Endothelial cell of umbilical vein (primary cell): Measurements from ENCODE around the gene BAAT. TPM values are rescaled to one million over a fixed set of nuclear protein-coding genes. Genes with fewer than 3 reads are reported as not detected.
"Not testable (repeated sequence)": the region's sequence is repeated elsewhere in the genome, so short reads cannot be mapped to it uniquely, and the experiment has no call there.

Experiments
- Bru-seq: library from RNA; stranded (reverse); fragments of 400-500 nt; gene quantifications from one replicate; lab custom pipeline; 2021; lab: Mats Ljungman, UMichigan
- BruChase-seq, 2 experiments: library from RNA; stranded (reverse); fragments of 400-500 nt; gene quantifications; one replicate each; lab custom pipeline; 2021; lab: Mats Ljungman, UMichigan
- BruUV-seq: library from RNA; stranded (reverse); fragments of 400-500 nt; replicated peaks from 2 replicates; lab custom pipeline; 2021; lab: Mats Ljungman, UMichigan
- CTCF ChIA-PET: fragments of 300-600, 350-600 bp; sonication (Branson Sonifier 250); formaldehyde crosslinking; loops from one replicate; lab custom pipeline; 2021; ENCODE audit warnings: antibody characterized with exemption, inconsistent platforms; lab: Charles Lee
- POLR2A ChIA-PET: fragments of 300-600, 350-600 bp; sonication (Branson Sonifier 250); formaldehyde crosslinking; loops from one replicate; lab custom pipeline; 2021; ENCODE audit warnings: antibody characterized with exemption, inconsistent platforms; lab: Charles Lee
- DNase-seq: peaks from one replicate; pipeline ENCODE4 v3.0.0-alpha.2; 2011; ENCODE audit warnings: low read depth, low spot score
- FAIRE-seq: peaks from 2 replicates; lab custom pipeline; 2011; peaks lifted over from hg19 to GRCh38; lab: Jason Lieb, UNC
- H2AFZ ChIP-seq: 2 replicates; pipeline ENCODE4 v1.6.0; 2012; ENCODE audit warnings: low read depth, low read length, control low read depth, inconsistent platforms
- H3K27ac ChIP-seq: 2 replicates; pipeline ENCODE4 v1.5.1; 2011; ENCODE audit warnings: low read depth, mild to moderate bottlenecking, control low read depth, low read length, moderate library complexity; ENCODE audit not compliant: insufficient read depth
- H3K27me3 ChIP-seq, 2 experiments: 2 replicates each; pipeline versions ENCODE4 v1.6.0 to v1.6.1; 2011; ENCODE audit warnings: low read length in 2 of 2, mixed read lengths in 1 of 2; ENCODE audit not compliant: control insufficient read depth in 2 of 2, insufficient read depth in 2 of 2
- H3K36me3 ChIP-seq, 2 experiments: 2 replicates in 1 of 2; 3 replicates in 1 of 2; pipeline ENCODE4 v1.5.1; 2011; ENCODE audit warnings: low read length in 2 of 2, mild to moderate bottlenecking in 1 of 2, moderate library complexity in 1 of 2; ENCODE audit not compliant: control insufficient read depth in 2 of 2, insufficient read depth in 2 of 2; ENCODE audit errors: extremely low read depth in 1 of 2
- H3K4me1 ChIP-seq: 3 replicates; pipeline ENCODE4 v1.5.1; 2011; ENCODE audit warnings: mild to moderate bottlenecking, low read length; ENCODE audit not compliant: control insufficient read depth, insufficient read depth; ENCODE audit errors: extremely low read depth
- H3K4me2 ChIP-seq: 2 replicates; pipeline ENCODE4 v1.6.1; 2011; ENCODE audit warnings: low read length, control low read depth, mixed read lengths; ENCODE audit not compliant: insufficient read depth
- H3K4me3 ChIP-seq, 3 experiments: fragments of 200-600 bp in 1 of 3; sonication (generic), shearing (Covaris generic) in 1 of 3; replicated peaks in 1 of 3; 2 replicates each; pipeline ENCODE4 v1.5.1; 2011 to 2016; ENCODE audit warnings: control low read depth in 3 of 3, low read length in 3 of 3, mild to moderate bottlenecking in 2 of 3, inconsistent platforms in 1 of 3, low read depth in 1 of 3, moderate library complexity in 1 of 3; ENCODE audit not compliant: insufficient read depth in 1 of 3
- H3K79me2 ChIP-seq: 2 replicates; pipeline ENCODE4 v1.6.0; 2012; ENCODE audit warnings: low read length, inconsistent platforms; ENCODE audit not compliant: control insufficient read depth, insufficient read depth
- H3K9ac ChIP-seq: replicated peaks from 2 replicates; pipeline ENCODE3; 2011; ENCODE audit warnings: low read length, control low read depth; ENCODE audit not compliant: insufficient read depth; ENCODE audit errors: extremely low read depth
- H3K9me1 ChIP-seq: replicated peaks from 3 replicates; pipeline ENCODE4 v1.6.0; 2011; ENCODE audit warnings: mild to moderate bottlenecking, low read length; ENCODE audit not compliant: control insufficient read depth, insufficient read depth; ENCODE audit errors: extremely low read depth
- H3K9me3 ChIP-seq: replicated peaks from 2 replicates; pipeline ENCODE4 v1.5.1; 2012; ENCODE audit warnings: low read length, inconsistent platforms; ENCODE audit not compliant: control insufficient read depth, insufficient read depth
- H4K20me1 ChIP-seq: replicated peaks from 2 replicates; pipeline ENCODE3; 2011; ENCODE audit warnings: mild to moderate bottlenecking, low read length; ENCODE audit not compliant: control insufficient read depth, insufficient read depth; ENCODE audit errors: extremely low read depth
- CTCF ChIP-seq, 2 donors: IDR thresholded peaks; 1 replicate in 1 of 2; 2 replicates in 1 of 2; pipeline ENCODE4 v1.5.1; 2011; ENCODE audit warnings: low read length in 2 of 2, mild to moderate bottlenecking in 2 of 2, moderate library complexity in 2 of 2, control low read depth in 1 of 2, inconsistent platforms in 1 of 2, low read depth in 1 of 2; ENCODE audit not compliant: insufficient read depth in 1 of 2; ENCODE audit errors: extremely low read depth in 1 of 2
- EZH2 ChIP-seq: IDR thresholded peaks from 2 replicates; pipeline ENCODE4 v1.6.1; 2012; ENCODE audit warnings: borderline replicate concordance, low read depth, mild to moderate bottlenecking, moderate library complexity, low read length, inconsistent platforms; ENCODE audit not compliant: severe bottlenecking
- FOS ChIP-seq: IDR thresholded peaks from 2 replicates; pipeline ENCODE4 v1.6.1; 2011; ENCODE audit warnings: mild to moderate bottlenecking, low read length, moderate library complexity, borderline replicate concordance; ENCODE audit not compliant: insufficient read depth
- GATA2 ChIP-seq: IDR thresholded peaks from 2 replicates; pipeline ENCODE4 v1.7.0; 2011; ENCODE audit warnings: low read depth, mild to moderate bottlenecking, moderate library complexity, mixed read lengths, low read length; ENCODE audit not compliant: insufficient read length, insufficient read depth
- JUN ChIP-seq: IDR thresholded peaks from 2 replicates; pipeline ENCODE4 v1.6.1; 2011; ENCODE audit warnings: borderline replicate concordance, low read depth; ENCODE audit not compliant: insufficient read length, insufficient read depth
- MAX ChIP-seq: IDR thresholded peaks from 2 replicates; pipeline ENCODE4 v1.6.1; 2011; ENCODE audit not compliant: insufficient read depth, insufficient read length
- MYC ChIP-seq: IDR thresholded peaks from one replicate; pipeline ENCODE4 v1.6.1; 2011; ENCODE audit warnings: mild to moderate bottlenecking, low read depth, low read length
- POLR2A ChIP-seq: IDR thresholded peaks from 2 replicates; pipeline ENCODE4 v1.6.1; 2012; ENCODE audit warnings: low read depth, mild to moderate bottlenecking, control low read depth, low read length
- POLR2AphosphoS5 ChIP-seq: IDR thresholded peaks from 2 replicates; pipeline ENCODE4 v1.6.1; 2012; ENCODE audit warnings: low read depth, mild to moderate bottlenecking, control low read depth, low read length, moderate library complexity; ENCODE audit not compliant: insufficient read depth
- dilution Hi-C: fragments of 300-500 bp; cut with MboI; formaldehyde crosslinking; loops from one replicate; pipeline ENCODE4 v1.15.0; 2019; ENCODE audit warnings: low sequenced_read_pairs; ENCODE audit not compliant: extremely low pct_ligation_motif_present
- intact Hi-C: fragments of 100-400 bp; cut with micrococcal nuclease; formaldehyde crosslinking; loops from one replicate; pipeline ENCODE4 v1.10.0; 2022
- long read RNA-seq: library from polyadenylated mRNA; stranded (forward); transcript quantifications from one replicate; pipeline ENCODE4 v2.0.0, GENCODE V29; 2021
- polyA minus RNA-seq, 3 experiments: library from RNA; depleted of rRNA, polyadenylated mRNA; stranded (reverse); fragments of >200 nt; gene quantifications; 1 replicate in 1 of 3; 2 replicates in 2 of 3; pipeline ENCODE4 v1.2.3, GENCODE V29; 2011
- polyA plus RNA-seq, 4 experiments: library from polyadenylated mRNA; depleted of rRNA in 3 of 4; stranded (reverse) in 3 of 4; unstranded in 1 of 4; fragments of >200 nt; gene quantifications; 2 replicates each; pipeline versions ENCODE4 v1.2.1 to v1.2.3, GENCODE V29; 2011 to 2012; ENCODE audit warnings: missing spikeins in 1 of 4
- total RNA-seq: library from RNA; stranded (reverse); gene quantifications from 2 replicates; pipeline ENCODE4 v1.2.3, GENCODE V29; 2021

BAAT gene
- total RNA-seq (not detected in 2 replicates), polyA plus RNA-seq (0.01 TPM in 1 of 2 replicates, not detected in the other), polyA minus RNA-seq (not detected in 2 replicates), Bru-seq, nascent RNA (percentile 36 among the genes with signal in this experiment), BruChase-seq, experiment 1, labeled RNA remaining after a 6-hour chase (percentile 27 among the genes with signal in this experiment), BruChase-seq, experiment 2, labeled RNA remaining after a 2-hour chase (percentile 24 among the genes with signal in this experiment)
- 0.03 TPM in 1 of 2 replicates, not detected in the other for polyA plus RNA-seq (2011; cell fraction: cytosol; rRNA removed)
- 0.11 and 0.20 TPM in 2 replicates for polyA plus RNA-seq (2011; cell fraction: nucleus; rRNA removed)
- polyA plus RNA-seq (2012): not detected in 2 replicates
- polyA minus RNA-seq (2011; cell fraction: cytosol; rRNA and poly(A)+ RNA removed): not detected
- polyA minus RNA-seq (2011; cell fraction: nucleus; rRNA and poly(A)+ RNA removed): 0.53 TPM in 1 of 2 replicates, not detected in the other
- long read RNA-seq: 0 reads

- H3K9ac ChIP-seq, H4K20me1 ChIP-seq, FAIRE-seq, DNase-seq, H3K36me3 ChIP-seq, BruUV-seq, H3K9me3 ChIP-seq, H3K27me3 ChIP-seq, H3K4me2 ChIP-seq, CTCF ChIA-PET, H3K4me1 ChIP-seq, POLR2A ChIA-PET, H3K79me2 ChIP-seq, intact Hi-C loops, H3K4me3 ChIP-seq, H2AFZ ChIP-seq, H3K9me1 ChIP-seq, H3K27ac ChIP-seq, dilution Hi-C loops: not testable (repeated sequence)
Measured at GRCh38 chr9:101384873-101385536, at the start of gene BAAT. BAAT (minus strand) TSS chr9:101385006; CDS start chr9:101371404, 13,602 bp downstream.

GRCh38 chr9:101433229-101433628 lies 48.4 kb upstream of the BAAT start:
- H3K4me1 ChIP-seq: no peaks in the 10 kb centered on the region
- intact Hi-C loops (no loop called here), dilution Hi-C loops (no loop called here)
- FAIRE-seq (no peak), DNase-seq (no peak)
- ChIA-PET POLR2A (no interaction called here), CTCF (interaction anchor here (1.3 kb wide), 1 partner anchor 16 kb away, joined by 5 read pairs; no protein-coding TSS in a partner anchor)
- no peak overlapping the region for H3K4me3 ChIP-seq
- TF ChIP-seq CTCF (IDR thresholded peaks at IDR 0.05; ENCODE audit: extremely low read depth in 1 of 2, insufficient read depth in 1 of 2, low read depth in 1 of 2, low read length in 2 of 2) (no peak), JUN (no peak), MYC (no peak), GATA2 (no peak), MAX (no peak), EZH2 (no peak), POLR2A (no peak), POLR2AphosphoS5 (no peak), FOS (no peak)
- H3K27me3 ChIP-seq: peaks cover 0 to 3% of the 10 kb centered on the region in 2 experiments
- no peaks in the 10 kb centered on the region for H3K9me1 ChIP-seq
- H3K27ac ChIP-seq: no peak overlapping the region
- H3K36me3 ChIP-seq: no peaks in the 10 kb centered on the region
- no peak overlapping the region for H3K9ac ChIP-seq
- no peaks in the 10 kb centered on the region for H3K9me3 ChIP-seq
- H4K20me1 ChIP-seq: no peaks in the 10 kb centered on the region
- no peak overlapping the region for H2AFZ ChIP-seq
- no peaks in the 10 kb centered on the region for H3K79me2 ChIP-seq
- no peak overlapping the region for H3K4me2 ChIP-seq
- no TSS peak for BruUV-seq
